ENCODE results near the gene ESRRA.

Gene ESRRA

DNA sequence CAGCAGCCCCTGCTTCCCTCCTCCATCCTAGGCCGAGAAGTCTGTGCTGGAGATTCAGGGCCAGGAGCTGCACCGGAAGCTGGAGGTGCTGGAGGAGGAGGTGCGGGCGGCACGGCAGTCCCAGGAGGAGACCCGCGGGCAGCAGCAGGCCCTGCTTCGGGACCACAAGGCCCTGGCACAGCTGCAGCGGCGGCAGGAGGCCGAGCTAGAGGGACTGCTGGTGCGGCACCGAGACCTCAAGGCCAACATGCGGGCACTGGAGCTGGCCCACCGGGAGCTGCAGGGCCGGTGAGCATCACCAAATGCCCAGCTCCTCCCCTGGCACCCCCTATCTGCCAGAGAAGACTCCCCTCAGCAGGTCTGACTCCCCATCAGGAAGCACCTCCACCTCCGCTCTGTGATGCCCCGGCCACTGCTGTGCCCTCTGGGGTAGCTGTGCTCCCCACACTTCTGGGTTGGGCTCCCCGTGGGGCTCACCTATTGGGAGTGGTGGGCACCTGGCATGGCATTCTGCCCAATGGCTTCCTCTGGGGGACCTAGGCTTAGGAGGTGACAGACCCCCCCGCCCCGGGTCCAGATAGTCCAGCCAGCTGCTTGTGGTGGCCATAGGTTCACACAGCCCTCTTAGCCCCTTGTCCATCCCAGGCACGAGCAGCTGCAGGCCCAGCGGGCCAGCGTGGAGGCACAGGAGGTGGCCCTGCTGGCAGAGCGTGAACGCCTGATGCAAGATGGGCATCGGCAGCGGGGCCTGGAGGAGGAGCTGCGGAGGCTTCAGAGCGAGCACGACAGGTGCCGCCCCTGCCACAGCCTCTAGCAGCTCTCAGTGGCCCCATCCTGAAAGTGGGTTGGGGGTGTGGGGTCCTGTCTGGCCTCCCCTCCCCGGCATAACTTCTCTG is 47.0 kb downstream of the ESRRA start:
- no peak for DNase-seq

DNA sequence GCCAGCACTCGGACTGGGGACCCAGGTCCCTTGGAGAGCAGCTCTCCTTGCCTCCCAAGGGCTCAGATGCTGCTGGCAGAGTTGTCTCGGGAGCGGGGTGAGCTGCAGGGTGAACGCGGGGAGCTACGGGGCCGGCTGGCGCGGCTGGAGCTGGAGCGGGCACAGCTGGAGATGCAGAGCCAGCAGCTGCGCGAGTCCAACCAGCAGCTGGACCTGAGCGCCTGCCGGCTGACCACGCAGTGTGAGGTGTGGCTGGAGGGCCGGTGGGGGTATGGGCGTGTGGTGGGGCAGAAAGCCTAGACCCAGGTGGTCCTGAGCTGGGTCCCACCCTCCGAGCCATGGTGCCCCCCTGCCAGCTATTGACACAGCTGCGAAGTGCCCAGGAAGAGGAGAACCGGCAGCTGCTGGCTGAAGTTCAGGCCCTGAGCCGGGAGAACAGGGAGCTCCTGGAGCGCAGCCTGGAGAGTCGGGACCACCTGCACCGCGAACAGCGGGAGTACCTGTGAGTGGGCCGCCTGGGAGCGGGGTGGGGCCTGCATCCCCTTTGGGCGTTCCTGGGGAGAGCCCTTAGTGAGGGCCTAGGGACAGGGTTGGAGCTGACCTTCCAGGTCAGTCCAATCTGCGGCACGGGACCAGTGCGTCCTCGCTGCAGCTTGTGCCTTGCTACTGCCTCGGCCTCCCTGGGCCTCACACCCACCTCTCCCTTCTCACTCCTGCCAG is 47.8 kb downstream of the ESRRA start:
- no peak for DNase-seq

DNA sequence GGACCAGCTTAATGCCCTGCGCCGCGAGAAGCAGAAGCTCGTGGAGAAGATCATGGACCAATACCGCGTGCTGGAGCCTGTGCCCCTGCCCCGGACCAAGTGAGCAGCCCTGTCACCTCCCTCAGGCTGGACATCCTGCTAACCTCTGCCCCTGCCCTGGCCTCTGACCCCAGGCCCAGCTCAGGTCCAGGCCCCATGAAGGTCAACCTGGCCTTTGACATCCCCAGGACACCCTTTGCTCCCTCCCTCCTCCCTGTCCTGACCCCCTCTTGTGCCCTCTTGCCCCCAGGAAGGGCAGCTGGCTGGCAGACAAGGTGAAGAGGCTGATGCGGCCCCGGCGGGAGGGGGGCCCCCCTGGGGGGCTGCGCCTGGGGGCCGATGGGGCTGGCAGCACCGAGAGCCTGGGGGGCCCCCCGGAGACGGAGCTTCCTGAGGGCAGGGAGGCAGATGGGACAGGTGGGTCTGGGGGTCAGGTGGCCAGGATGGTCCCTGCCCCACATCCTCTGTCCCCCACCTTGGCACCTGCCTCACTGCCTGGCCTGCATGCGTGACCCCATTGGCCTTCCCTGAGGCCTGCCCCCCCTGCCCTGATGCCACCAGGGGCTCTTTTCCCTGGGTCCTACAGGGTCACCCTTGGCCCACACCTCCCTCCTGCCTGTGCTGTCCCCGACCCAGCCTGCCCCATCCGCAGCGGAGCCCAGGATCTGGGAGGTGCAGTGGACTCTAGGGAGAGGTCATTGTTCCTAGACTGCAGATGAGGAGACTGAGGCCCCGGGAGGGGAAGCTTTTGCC is 48.6 kb downstream of the ESRRA start:
- no peak for DNase-seq

GRCh38 chr11:64355078-64355940 is 50.0 kb downstream of the ESRRA start:
- peak; percentile 84 for DNase-seq

GRCh38 chr11:64356498-64357411 is 51.4 kb downstream of the ESRRA start:
- peak; percentile 52 for DNase-seq

DNA sequence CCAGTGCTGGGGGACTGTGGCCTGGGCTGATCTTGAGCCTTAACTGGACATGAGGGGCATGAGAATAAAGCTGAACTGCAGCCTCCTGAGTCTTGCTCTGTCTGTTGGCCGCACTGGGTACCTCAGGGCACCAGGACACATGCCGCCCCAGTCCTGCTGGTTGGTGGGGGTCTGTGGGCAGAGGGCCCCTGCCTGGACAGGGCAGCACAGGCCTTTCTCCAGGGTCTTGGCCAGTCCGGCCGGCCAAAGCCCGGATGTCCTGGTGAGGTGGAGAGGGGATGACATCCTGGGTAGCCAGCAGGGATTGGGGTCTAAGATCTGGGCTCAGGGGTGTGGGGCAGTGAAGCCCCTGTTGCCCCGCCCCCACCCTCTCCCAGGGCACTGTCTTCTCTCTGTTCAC is 52.1 kb downstream of the ESRRA start:
- DNase-seq: no peak

DNA sequence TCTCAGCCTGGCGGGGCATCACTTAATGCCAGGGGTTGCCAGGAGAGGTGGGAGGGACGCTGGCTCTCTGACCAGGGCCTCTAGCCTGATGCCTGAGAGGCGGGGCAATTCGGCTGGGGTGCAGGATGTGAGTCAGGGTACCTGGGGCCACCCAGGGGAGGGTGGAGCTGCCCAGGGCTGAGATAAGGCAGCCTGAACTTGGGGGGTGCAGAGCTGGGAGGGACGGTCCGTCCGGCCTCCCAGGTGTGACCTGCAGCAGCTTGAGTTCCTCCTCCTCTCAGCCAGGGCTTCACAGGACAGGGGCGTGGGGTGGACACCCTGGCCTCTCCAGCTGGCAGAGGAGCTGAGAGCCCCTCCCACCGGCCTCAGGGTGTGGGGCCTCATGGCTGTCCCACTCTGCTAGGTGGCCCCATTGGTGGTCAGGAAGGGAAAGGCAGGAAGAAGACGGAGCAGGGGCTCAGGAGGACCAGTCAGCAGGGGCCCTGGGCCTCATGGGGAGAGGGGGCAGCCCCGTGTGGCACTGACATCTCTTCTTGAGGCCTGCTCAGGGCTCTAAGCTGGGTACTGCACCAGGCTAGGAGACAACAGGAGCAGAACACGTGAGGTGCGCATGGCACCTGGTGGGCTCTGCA is 52.7 kb downstream of the ESRRA start:
- no peak for DNase-seq

GRCh38 chr11:64358536-64358906 is 53.2 kb downstream of the ESRRA start:
- DNase-seq: no peak

DNA sequence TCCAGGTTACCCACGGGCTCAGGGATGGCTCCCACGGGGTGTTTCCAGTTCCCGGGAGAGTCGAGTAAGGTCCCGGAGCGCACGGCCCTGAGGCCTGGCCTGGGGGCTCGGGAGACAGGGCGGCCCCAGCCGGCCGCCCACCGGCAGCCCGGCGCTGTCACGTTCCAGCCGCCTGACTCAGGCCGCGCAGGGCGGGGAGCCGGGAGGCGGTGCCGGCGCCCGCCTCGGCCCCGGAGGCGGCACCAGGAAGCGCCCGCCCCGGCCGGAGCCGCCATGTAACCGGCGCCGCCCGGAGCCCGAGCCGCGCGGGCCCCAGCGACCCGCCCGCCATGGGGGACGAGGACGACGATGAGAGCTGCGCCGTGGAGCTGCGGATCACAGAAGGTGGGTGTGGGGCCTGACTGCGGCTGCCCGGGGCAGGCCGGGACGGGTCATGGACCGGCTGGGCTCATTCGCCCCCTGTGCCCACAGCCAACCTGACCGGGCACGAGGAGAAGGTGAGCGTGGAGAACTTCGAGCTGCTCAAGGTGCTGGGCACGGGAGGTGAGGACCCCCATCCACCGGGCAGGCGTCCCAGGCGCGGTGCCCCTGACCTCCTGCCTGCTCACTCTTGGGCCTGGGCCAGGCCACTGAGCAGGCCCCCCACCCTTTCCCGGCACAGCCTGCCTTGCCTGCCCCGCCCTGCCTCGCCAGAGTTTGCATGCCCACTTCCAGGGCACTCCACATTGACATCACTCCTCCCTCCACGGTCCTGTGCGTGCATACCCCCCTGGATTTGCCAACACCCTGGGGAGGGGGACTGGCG is 53.8 kb downstream of the ESRRA start, which contains the start of gene RPS6KA4:
TSS of gene RPS6KA4 (plus strand) at position 256 of the 805 bp plus-strand sequence. CDS start at position 330, 74 bp downstream.
- DNase-seq: peak; percentile 80

DNA sequence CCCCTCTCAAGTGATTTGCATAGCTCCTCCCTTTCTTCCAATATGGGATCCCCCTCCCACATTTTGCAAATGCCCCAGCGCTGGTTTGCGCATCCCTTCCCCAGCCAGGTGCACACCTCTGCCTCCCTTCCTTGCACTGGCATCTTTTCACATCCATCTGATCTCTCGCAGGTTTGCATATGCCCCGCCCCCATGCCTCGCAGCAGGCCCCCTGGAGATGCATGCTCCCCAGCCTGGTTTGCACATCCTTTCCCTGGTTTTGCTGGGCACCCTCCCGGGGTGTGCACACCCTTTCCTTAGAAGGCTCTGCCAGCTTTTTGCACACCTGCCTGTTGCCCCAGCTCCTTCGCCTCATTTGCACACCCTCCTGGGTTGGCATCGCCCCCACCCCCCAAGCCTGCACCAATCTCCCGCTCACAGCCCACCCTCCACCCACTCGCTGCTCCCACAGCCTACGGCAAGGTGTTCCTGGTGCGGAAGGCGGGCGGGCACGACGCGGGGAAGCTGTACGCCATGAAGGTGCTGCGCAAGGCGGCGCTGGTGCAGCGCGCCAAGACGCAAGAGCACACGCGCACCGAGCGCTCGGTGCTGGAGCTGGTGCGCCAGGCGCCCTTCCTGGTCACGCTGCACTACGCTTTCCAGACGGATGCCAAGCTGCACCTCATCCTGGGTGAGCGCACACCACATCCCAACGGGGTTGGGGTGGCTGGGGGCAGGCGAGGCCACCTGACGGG is 54.6 kb downstream of the ESRRA start:
- DNase-seq: no peak

DNA sequence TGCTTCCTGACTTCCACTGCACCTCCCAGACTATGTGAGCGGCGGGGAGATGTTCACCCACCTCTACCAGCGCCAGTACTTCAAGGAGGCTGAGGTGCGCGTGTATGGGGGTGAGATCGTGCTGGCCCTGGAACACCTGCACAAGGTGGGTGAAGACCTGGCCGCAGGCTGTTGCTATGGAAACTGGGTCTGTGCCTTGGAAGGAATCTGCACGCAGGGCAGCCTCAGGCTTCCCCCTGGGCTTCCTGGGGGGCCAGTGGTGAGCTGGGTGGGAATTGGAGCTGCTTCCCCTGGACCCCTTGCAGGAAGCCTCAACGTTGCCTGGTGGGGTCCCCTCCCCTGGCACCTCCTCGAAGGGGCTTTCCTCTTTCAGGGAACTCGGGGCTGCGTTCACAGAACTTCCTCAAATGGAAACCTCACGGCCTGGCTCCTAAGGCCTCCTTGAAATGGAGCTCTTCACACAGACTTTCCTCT is 55.2 kb downstream of the ESRRA start:
- no peak for DNase-seq

DNA sequence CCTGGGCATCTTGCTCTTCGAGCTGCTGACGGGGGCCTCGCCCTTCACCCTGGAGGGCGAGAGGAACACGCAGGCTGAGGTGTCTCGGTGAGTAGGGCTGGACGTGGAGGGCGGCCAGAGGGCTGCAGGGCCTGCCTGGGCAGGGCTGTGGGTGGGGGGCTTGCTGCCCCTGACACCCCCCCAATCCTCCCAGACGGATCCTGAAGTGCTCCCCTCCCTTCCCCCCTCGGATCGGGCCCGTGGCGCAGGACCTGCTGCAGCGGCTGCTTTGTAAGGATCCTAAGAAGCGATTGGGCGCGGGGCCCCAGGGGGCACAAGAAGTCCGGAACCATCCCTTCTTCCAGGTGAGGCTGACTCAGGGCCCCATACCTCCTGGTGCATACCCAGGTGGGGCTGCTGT is 56.3 kb downstream of the ESRRA start:
- no peak for DNase-seq

DNA sequence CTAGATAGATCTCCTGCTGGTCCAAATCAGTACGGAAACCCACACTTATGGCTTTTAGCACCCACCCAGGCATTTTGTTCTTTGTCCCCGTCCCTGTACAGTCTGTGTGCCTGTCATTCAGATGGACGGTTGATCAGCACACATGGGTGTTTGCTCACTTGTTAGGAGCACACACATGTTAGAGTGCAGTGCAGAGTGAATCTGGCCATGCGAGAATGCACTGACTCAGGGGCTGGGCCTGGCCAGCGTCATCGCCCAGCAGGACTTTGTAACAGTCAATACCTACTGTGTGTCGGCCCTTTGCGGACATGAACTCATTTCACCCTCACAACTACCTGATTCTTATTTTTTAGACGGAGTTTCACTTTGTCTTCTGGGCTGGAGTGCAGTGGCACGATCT is 57.0 kb downstream of the ESRRA start:
- DNase-seq: no peak

GRCh38 chr11:64364435-64364834 is 59.1 kb downstream of the ESRRA start:
- no peak for DNase-seq

DNA sequence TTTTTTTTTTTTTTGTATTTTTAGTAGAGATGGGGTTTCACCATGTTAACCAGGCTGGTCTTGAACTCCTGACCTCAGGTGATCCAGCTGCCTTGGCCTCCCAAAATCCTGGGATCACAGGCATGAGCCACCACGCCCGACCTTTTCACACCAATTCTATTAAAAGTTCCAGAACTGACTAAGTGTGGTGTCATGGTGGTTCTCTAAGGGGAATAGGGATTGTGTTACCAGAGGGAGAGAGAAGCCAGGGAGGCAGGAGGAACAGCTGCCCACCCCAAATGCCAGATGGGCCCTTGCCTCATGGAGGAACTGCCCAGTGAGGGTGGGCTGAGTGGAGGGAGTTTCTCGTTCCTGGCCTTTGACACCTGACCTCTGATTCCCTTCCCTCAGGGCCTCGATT is 59.6 kb downstream of the ESRRA start:
- DNase-seq: no peak

Data from fibroblast of skin of scalp (primary cell).